Thyroid gland (tissue), 4 donors: ENCODE data around the gene CFAP43.

Experiments
- CTCF ChIP-seq, 6 experiments: fragments of 200-600 bp in 3 of 6; fragments of 450-650 bp in 3 of 6; sonication (generic) in 3 of 6; IDR thresholded peaks; one replicate each; pipeline ENCODE4 v1.5.1; 2016 to 2019; ENCODE audit warnings: antibody characterized with exemption in 6 of 6, mild to moderate bottlenecking in 2 of 6, inconsistent platforms in 1 of 6, moderate library complexity in 1 of 6
- POLR2A ChIP-seq, 2 donors: fragments of 450-650 bp; IDR thresholded peaks; one replicate each; pipeline ENCODE4 v1.6.1; 2017; ENCODE audit warnings: antibody characterized with exemption in 2 of 2, mild to moderate bottlenecking in 2 of 2, moderate library complexity in 1 of 2

GRCh38 chr10:104120512-104120902, 111.7 kb downstream of the CFAP43 start:
- TF ChIP-seq CTCF (IDR thresholded peaks at IDR 0.05) (no peak), POLR2A (IDR thresholded peaks at IDR 0.05) (no peak)
